Stimulated activated naive B cell treated with anti-CD40 and anti-IgM and Interleukin-4, amounts not matched to agents 10 μg/mL and 1 μg/mL and 100 μg/mL, for 72 hours (primary cell): Measurements from ENCODE around the gene GNAS-AS1.
A peak's percentile ranks its signal among the peaks of the same experiment; 100 is the strongest.

ENCODE experiments used
- ATAC-seq, 2 donors: fragments of 150-1000 bp; cut with Tn5 transposase; replicated peaks; 2 replicates each; pipeline ENCODE4 v1.10.0; 2021; ENCODE audit warnings: moderate library complexity in 1 of 2
- DNase-seq: peaks from one replicate; pipeline ENCODE4 v3.0.0; 2021
- H3K27ac Mint-ChIP-seq: one replicate; pipeline ENCODE4 v1.8.0; 2022; ENCODE audit warnings: mild to moderate bottlenecking, mixed read lengths
- H3K27me3 Mint-ChIP-seq, 2 donors: one replicate each; pipeline ENCODE4 v1.8.0; 2022; ENCODE audit warnings: mixed read lengths in 2 of 2
- H3K36me3 Mint-ChIP-seq, 2 donors: one replicate each; pipeline ENCODE4 v1.8.0; 2022; ENCODE audit warnings: mixed read lengths in 2 of 2, mild to moderate bottlenecking in 1 of 2
- H3K4me1 Mint-ChIP-seq, 2 donors: one replicate each; pipeline ENCODE4 v1.8.0; 2022; ENCODE audit warnings: mixed read lengths in 2 of 2, mild to moderate bottlenecking in 1 of 2
- H3K4me3 Mint-ChIP-seq, 2 donors: one replicate each; pipeline ENCODE4 v1.8.0; 2022; ENCODE audit warnings: mild to moderate bottlenecking in 2 of 2, mixed read lengths in 2 of 2, moderate library complexity in 1 of 2
- H3K9me3 Mint-ChIP-seq, 2 donors: one replicate each; pipeline ENCODE4 v1.8.0; 2022; ENCODE audit warnings: mixed read lengths in 2 of 2, mild to moderate bottlenecking in 1 of 2

Gene GNAS-AS1

DNA sequence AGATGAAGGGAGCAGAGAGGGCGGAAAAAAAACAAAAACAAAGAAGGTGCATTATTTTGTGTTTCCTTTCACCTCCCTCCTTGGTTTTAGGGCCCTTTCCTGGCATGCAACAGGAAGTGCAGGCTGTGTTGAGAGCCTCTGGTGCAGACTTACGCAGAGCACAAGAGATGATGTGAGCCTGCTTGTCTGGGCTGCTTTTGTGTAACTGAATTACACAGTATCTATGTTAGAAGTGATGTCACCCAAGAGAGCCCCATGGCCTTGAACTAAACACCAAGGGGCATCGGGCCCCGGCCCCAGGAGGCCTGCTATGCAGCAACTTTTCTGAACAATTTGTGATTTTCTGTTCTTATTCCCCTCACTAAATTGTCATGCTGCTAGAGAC lies 27.3 kb upstream of the GNAS-AS1 start:
- Mint-ChIP-seq H3K27ac (no peak overlapping the region), H3K36me3 (peaks cover 1 to 3% of the 10 kb centered on the region in 2 donors), H3K4me3 (no peak overlapping the region), H3K27me3 (no peaks in the 10 kb centered on the region), H3K9me3 (no peaks in the 10 kb centered on the region), H3K4me1 (no peaks in the 10 kb centered on the region)
- DNase-seq, result no peak
- ATAC-seq, result no peak

GRCh38 chr20:58877050-58877975 lies 26.6 kb upstream of the GNAS-AS1 start:
- Mint-ChIP-seq H3K27ac (no peak overlapping the region), H3K27me3 (no peaks in the 10 kb centered on the region), H3K36me3 (no peaks in the 10 kb centered on the region), H3K4me1 (peaks cover 0 to 2% of the 10 kb centered on the region in 2 donors), H3K9me3 (no peaks in the 10 kb centered on the region), H3K4me3 (no peak overlapping the region)
- ATAC-seq (no peak), DNase-seq (no peak)

DNA sequence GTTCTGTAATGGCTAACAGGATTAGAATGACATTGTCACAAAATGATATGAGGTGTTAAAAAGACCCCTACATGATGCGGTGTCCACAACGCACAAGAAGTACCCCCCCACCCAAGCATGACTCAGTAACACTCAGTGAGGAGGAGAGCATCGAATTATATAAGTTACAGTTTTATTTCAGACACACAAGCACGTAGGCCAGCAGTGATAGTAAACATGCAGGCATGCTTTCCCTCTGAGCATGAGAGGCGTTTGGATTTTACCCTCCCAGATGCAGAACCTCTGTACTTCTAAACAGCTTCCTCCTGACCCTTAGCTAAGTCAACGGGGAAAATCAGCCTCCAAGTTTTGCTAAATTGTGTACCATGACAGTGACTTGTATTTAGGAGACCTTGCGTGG lies 25.7 kb upstream of the GNAS-AS1 start:
- ATAC-seq (no peak), DNase-seq (no peak)
- Mint-ChIP-seq H3K27me3 (no peaks in the 10 kb centered on the region), H3K4me3 (no peak overlapping the region), H3K4me1 (peaks cover 0 to 2% of the 10 kb centered on the region in 2 donors), H3K36me3 (no peaks in the 10 kb centered on the region), H3K9me3 (no peaks in the 10 kb centered on the region), H3K27ac (no peak overlapping the region)

DNA sequence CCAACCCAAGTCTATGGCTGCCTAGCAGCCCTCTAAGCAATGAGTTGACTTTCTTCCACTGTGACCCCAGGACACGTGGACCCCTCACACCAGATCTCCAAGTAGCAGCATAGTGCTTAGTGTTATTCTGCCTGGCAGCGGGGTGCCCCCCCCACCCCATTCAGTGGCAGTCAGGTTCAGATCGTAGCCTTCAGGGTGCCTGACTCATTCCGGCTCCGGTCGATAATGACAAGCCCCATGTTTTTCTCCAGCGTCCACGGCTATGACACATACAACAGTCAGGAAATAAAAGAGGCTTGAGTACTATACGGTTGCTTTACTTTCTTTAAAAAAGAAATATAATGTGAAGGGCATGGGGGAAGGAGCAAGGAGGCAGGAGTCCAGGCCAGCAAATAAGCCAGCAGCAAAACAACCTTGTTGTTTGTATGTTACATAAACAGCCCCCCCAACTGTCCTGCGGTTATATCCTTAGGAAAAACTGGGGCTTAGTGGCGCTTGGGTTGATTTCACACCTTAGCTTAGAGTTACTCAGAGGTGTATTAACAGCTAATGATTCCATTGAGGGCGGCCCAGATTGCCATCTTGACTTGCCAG lies 24.9 kb upstream of the GNAS-AS1 start:
- H3K27me3 Mint-ChIP-seq, result no peaks in the 10 kb centered on the region
- no peak overlapping the region for H3K4me3 Mint-ChIP-seq
- no peaks in the 10 kb centered on the region for H3K9me3 Mint-ChIP-seq
- H3K27ac Mint-ChIP-seq, result no peak overlapping the region
- DNase-seq, result no peak
- ATAC-seq, result no peak
- H3K4me1 Mint-ChIP-seq, result peaks cover 4 to 6% of the 10 kb centered on the region in 2 donors
- no peaks in the 10 kb centered on the region for H3K36me3 Mint-ChIP-seq

DNA sequence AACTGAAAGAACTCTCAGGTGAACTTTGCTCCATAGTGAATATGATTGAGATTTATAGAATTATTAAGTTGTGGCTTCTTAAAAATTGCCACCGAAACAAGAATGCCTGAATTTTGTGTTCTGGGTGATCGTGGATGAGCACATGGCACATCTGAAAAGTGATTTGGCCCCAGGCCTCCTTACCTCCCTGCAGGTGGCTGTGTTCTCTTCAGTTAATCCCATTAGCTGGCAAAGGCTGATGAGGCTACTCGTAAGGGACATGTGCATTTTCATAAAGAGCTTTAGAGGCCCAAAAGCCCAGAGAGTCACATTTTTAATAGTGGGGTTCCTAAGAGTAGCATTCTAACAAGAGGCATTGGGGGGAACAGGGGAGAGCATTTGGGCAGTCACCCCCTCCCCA lies 24.4 kb upstream of the GNAS-AS1 start:
- Mint-ChIP-seq H3K9me3 (no peaks in the 10 kb centered on the region), H3K4me1 (peaks cover 10 to 11% of the 10 kb centered on the region in 2 donors)

DNA sequence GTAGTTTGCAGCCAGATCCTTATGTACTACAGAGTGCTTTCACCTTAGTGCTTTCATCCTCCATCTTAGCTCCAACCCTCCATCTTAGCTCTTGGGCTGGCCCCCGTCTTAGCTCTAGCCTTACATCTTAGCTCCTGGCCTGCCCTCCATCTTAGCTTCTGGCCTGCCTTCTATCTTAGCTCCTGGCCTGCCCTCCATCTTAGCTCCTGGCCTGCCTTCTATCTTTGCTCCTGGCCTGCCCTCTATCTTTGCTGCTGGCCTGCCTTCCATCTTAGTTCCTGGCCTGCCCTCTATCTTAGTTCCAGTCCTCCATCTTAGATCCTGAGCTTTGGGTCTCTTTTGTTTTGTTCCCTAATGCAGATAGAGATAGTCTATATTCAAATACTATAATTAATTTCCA lies 23.8 kb upstream of the GNAS-AS1 start:
- H3K27me3 Mint-ChIP-seq, result peaks cover 0 to 5% of the 10 kb centered on the region in 2 donors
- no peak overlapping the region for H3K4me3 Mint-ChIP-seq
- peaks cover 12% of the 10 kb centered on the region in 2 donors for H3K4me1 Mint-ChIP-seq
- no peaks in the 10 kb centered on the region for H3K36me3 Mint-ChIP-seq
- ATAC-seq (no peak), DNase-seq (no peak)
- H3K27ac Mint-ChIP-seq, result peak overlapping the region; percentile 33
- no peaks in the 10 kb centered on the region for H3K9me3 Mint-ChIP-seq

More for the DNA sequence above, 24.4 kb upstream of the GNAS-AS1 start:
- H3K27me3 Mint-ChIP-seq, result peaks cover 0 to 3% of the 10 kb centered on the region in 2 donors
- H3K4me3 Mint-ChIP-seq, result no peak overlapping the region
- H3K27ac Mint-ChIP-seq, result no peak overlapping the region
- H3K36me3 Mint-ChIP-seq, result no peaks in the 10 kb centered on the region
- no peak for DNase-seq
- no peak for ATAC-seq

- ATAC-seq (no peak), DNase-seq (no peak)
- Mint-ChIP-seq H3K9me3 (no peaks in the 10 kb centered on the region), H3K36me3 (no peaks in the 10 kb centered on the region), H3K4me1 (peaks cover 12% of the 10 kb centered on the region in 2 donors), H3K27me3 (peaks cover 0 to 12% of the 10 kb centered on the region in 2 donors), H3K27ac (no peak overlapping the region), H3K4me3 (no peak overlapping the region)
These were observed 20.9 kb upstream of the GNAS-AS1 start for GRCh38 chr20:58871533-58872102.

- H3K27me3 Mint-ChIP-seq, result peaks cover 0 to 12% of the 10 kb centered on the region in 2 donors
- H3K36me3 Mint-ChIP-seq, result no peaks in the 10 kb centered on the region
- H3K9me3 Mint-ChIP-seq, result no peaks in the 10 kb centered on the region
- no peak overlapping the region for H3K4me3 Mint-ChIP-seq
- ATAC-seq, result peak; percentile 76 to 88
- DNase-seq, result no peak
- H3K27ac Mint-ChIP-seq, result no peak overlapping the region
- H3K4me1 Mint-ChIP-seq, result peaks cover 12% of the 10 kb centered on the region in 2 donors
These were observed 19.8 kb upstream of the GNAS-AS1 start for GRCh38 chr20:58870293-58871014.

DNA sequence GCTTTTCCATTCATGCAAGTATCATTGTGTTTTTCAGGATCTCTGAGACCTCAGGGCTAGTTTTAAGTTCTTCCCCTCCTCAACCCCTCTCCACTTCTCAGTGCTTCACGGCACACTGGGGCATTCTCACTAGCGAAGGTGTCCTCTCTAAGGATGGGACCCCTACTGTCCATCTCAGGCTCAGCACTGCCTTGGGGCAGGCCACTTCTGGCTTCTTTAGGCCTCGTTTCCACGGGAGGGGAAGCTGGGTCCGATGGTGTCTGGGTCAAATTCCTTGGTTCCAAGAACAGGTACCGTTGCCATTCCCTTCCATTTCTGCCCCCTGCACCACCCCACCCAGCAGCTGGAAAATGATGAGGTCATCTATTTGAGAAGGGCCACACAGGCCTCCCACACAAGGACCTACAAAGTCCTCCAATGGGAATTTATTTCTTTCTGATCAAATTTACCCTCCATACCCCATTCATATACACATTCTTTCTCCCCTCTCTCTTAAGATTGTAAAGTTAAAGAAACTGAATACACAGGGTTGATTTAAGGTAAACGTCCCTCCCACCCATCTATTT lies 19.0 kb upstream of the GNAS-AS1 start:
- no peak overlapping the region for H3K4me3 Mint-ChIP-seq
- no peak overlapping the region for H3K27ac Mint-ChIP-seq
- DNase-seq, result no peak
- H3K4me1 Mint-ChIP-seq, result peaks cover 12% of the 10 kb centered on the region in 2 donors
- peaks cover 0 to 12% of the 10 kb centered on the region in 2 donors for H3K27me3 Mint-ChIP-seq
- ATAC-seq, result no peak
- no peaks in the 10 kb centered on the region for H3K9me3 Mint-ChIP-seq
- H3K36me3 Mint-ChIP-seq, result no peaks in the 10 kb centered on the region

- Mint-ChIP-seq H3K27me3 (peaks cover 0 to 13% of the 10 kb centered on the region in 2 donors), H3K9me3 (no peaks in the 10 kb centered on the region), H3K27ac (no peak overlapping the region), H3K36me3 (no peaks in the 10 kb centered on the region), H3K4me1 (peaks cover 12% of the 10 kb centered on the region in 2 donors), H3K4me3 (no peak overlapping the region)
- DNase-seq, result no peak
- no peak for ATAC-seq
These were observed 18.1 kb upstream of the GNAS-AS1 start for GRCh38 chr20:58868795-58869194.

DNA sequence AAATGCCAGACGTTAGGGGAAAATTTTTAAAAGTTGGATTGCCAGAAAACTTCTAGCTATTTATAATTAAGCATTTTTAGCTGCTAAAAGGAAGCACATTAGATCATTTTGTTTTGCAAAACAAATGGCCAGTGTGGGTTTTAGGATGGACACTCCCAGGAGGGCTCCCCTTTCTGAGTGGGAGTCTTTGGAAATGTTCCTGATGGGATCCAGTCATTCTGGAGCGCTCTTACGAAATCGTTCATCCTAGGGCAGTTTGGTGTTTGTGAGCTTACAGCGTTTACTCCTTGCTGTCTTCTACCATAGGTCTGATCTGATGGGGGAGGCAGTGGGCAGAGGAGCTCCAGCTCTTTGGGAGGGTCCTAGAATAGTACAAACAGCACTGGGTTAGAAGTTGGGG lies 16.5 kb upstream of the GNAS-AS1 start:
- peaks cover 10 to 12% of the 10 kb centered on the region in 2 donors for H3K4me1 Mint-ChIP-seq
- H3K27me3 Mint-ChIP-seq, result peaks cover 11 to 29% of the 10 kb centered on the region in 2 donors
- no peaks in the 10 kb centered on the region for H3K9me3 Mint-ChIP-seq
- no peak overlapping the region for H3K4me3 Mint-ChIP-seq
- H3K36me3 Mint-ChIP-seq, result no peaks in the 10 kb centered on the region
- no peak overlapping the region for H3K27ac Mint-ChIP-seq
- no peak for DNase-seq
- ATAC-seq, result no peak

DNA sequence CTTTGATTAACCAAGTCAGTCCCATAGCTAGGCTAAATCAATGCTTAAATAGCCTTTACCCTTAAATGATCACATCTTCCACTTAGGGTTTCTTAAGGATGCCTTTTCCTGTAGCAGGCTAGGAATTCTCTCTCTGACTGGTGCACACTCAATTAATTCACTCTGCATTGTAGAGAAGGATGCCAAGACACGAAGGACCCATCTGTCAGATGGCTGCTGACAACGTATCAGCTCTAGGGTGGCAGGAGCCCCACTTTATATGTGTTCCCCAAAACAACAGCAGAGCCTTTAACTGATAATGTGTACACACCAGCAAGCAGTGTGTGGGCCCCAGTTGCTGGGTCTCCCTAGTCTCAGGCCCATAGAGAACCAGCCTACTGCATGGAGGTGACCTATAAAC lies 15.1 kb upstream of the GNAS-AS1 start:
- ATAC-seq, result no peak
- H3K9me3 Mint-ChIP-seq, result no peaks in the 10 kb centered on the region
- H3K4me1 Mint-ChIP-seq, result peaks cover 8 to 10% of the 10 kb centered on the region in 2 donors
- DNase-seq, result no peak
- no peaks in the 10 kb centered on the region for H3K36me3 Mint-ChIP-seq
- H3K4me3 Mint-ChIP-seq, result no peak overlapping the region
- no peak overlapping the region for H3K27ac Mint-ChIP-seq
- peaks cover 19 to 42% of the 10 kb centered on the region in 2 donors for H3K27me3 Mint-ChIP-seq

DNA sequence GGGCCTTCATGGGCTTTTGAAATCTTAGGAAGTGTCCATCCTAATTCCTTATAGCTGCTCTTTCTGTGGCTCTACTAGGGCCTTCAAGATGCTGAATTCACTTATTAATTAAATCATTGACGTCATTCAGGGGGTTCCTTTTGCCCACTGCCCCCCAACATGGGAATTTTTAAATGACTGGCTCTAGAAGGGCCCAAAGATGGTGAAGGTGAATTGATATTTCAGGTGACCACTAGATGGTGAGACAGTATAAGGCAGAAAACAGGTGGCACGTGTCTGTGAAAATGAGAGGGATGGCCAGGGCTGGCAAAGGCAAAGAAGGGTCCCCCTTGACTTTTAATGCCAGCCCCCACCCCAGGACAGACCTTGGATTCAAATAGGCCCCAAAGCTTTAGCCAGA lies 13.6 kb upstream of the GNAS-AS1 start:
- ATAC-seq (no peak), DNase-seq (no peak)
- Mint-ChIP-seq H3K27me3 (peaks cover 19 to 48% of the 10 kb centered on the region in 2 donors), H3K27ac (no peak overlapping the region), H3K9me3 (no peaks in the 10 kb centered on the region), H3K4me1 (no peaks in the 10 kb centered on the region), H3K4me3 (no peak overlapping the region), H3K36me3 (no peaks in the 10 kb centered on the region)
